PFSK-1 (cell line): Measurements from ENCODE around the gene TMEM163.

Experiments
- FOXP2 ChIP-seq: optimal IDR thresholded peaks from 2 replicates; pipeline ENCODE3; 2011; ENCODE audit warnings: borderline replicate concordance, control low read depth, inconsistent platforms; ENCODE audit not compliant: insufficient read depth; ENCODE audit errors: extremely low read length, extremely low read depth
- POLR2AphosphoS5 ChIP-seq: IDR thresholded peaks from 2 replicates; pipeline ENCODE4 v1.6.1; 2012; ENCODE audit warnings: low read depth, mild to moderate bottlenecking, control low read depth, low read length, moderate library complexity
- REST ChIP-seq, 2 experiments: IDR thresholded peaks; 2 replicates each; pipeline versions ENCODE4 v1.6.1 to v1.8.0; 2011 to 2012; ENCODE audit warnings: low read depth in 2 of 2, low read length in 2 of 2, control low read depth in 1 of 2, inconsistent platforms in 1 of 2, mild to moderate bottlenecking in 1 of 2, moderate library complexity in 1 of 2; ENCODE audit not compliant: insufficient read depth in 1 of 2
- SIN3A ChIP-seq: IDR thresholded peaks from 2 replicates; pipeline ENCODE4 v1.6.1; 2012; ENCODE audit warnings: mild to moderate bottlenecking, low read length, moderate library complexity, borderline replicate concordance; ENCODE audit not compliant: insufficient read depth
- TAF1 ChIP-seq: IDR thresholded peaks from 2 replicates; pipeline ENCODE4 v1.6.1; 2012; ENCODE audit warnings: low read length, control low read depth, borderline replicate concordance; ENCODE audit not compliant: insufficient read depth

The TMEM163 gene

GRCh38 chr2:134713176-134713575 is 5.6 kb downstream of the TMEM163 start:
- TF ChIP-seq TAF1 (no peak), FOXP2 (no peak), SIN3A (no peak), REST (IDR thresholded peaks at IDR 0.05; ENCODE audit: insufficient read depth in 1 of 2, low read depth in 2 of 2, low read length in 2 of 2) (no peak), POLR2AphosphoS5 (no peak)

GRCh38 chr2:134712736-134713135 is 6.1 kb downstream of the TMEM163 start:
- no peak for TF ChIP-seq POLR2AphosphoS5
- no peak for TF ChIP-seq SIN3A
- TF ChIP-seq REST (IDR thresholded peaks at IDR 0.05; ENCODE audit: insufficient read depth in 1 of 2, low read depth in 2 of 2, low read length in 2 of 2): no peak
- TF ChIP-seq FOXP2: no peak
- no peak for TF ChIP-seq TAF1

GRCh38 chr2:134712299-134712698 is 6.5 kb downstream of the TMEM163 start:
- TF ChIP-seq POLR2AphosphoS5: no peak
- no peak for TF ChIP-seq REST (IDR thresholded peaks at IDR 0.05; ENCODE audit: insufficient read depth in 1 of 2, low read depth in 2 of 2, low read length in 2 of 2)
- no peak for TF ChIP-seq TAF1
- no peak for TF ChIP-seq SIN3A
- no peak for TF ChIP-seq FOXP2

GRCh38 chr2:134711692-134712091 is 7.1 kb downstream of the TMEM163 start:
- TF ChIP-seq POLR2AphosphoS5: no peak
- no peak for TF ChIP-seq SIN3A

- TF ChIP-seq TAF1: no peak
- TF ChIP-seq POLR2AphosphoS5: no peak
- TF ChIP-seq FOXP2: no peak
- no peak for TF ChIP-seq SIN3A
- no peak for TF ChIP-seq REST (IDR thresholded peaks at IDR 0.05; ENCODE audit: insufficient read depth in 1 of 2, low read depth in 2 of 2, low read length in 2 of 2)
Measured at GRCh38 chr2:134707330-134707676, 11.5 kb downstream of the TMEM163 start.
